ENCODE results near the gene GREB1L.

DNA sequence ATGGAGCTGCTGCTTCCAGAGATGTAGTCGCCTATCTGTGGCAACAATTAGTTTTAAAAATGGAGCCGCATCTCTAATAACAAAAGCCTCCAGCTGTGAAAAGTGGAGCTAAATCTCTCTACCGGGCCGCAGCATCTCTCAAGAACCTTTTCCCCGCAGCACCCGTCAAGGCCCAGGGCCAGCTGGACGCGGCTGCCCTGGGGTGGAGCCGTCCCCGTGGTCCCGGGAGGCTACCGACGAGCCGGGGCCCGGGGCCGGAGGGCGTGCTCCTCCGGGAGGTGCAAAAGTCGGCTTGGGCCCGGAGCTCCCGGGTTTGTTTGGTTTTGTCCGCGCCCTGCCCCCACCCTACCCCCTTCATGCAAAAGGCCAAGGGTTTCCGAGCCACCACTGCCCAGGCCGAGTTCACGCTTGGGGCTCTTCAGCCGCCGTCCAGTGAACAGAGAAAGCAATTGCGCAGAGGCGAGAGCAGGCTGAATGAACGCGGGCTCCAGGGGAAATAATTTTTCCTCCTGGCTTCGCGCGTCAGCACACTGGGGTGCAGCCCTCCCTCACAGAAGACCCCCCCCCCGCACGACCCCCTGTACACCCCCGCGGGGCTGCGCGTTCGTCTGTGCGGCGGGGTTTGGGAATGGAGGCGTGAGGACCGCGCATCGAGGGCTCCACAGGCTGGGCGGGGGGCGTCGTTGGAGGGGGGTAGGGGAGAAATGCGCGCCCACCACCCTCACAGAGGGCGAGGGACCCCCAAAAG lies 557 bp upstream of the GREB1L start:
- TF ChIP-seq, protein P1, sequence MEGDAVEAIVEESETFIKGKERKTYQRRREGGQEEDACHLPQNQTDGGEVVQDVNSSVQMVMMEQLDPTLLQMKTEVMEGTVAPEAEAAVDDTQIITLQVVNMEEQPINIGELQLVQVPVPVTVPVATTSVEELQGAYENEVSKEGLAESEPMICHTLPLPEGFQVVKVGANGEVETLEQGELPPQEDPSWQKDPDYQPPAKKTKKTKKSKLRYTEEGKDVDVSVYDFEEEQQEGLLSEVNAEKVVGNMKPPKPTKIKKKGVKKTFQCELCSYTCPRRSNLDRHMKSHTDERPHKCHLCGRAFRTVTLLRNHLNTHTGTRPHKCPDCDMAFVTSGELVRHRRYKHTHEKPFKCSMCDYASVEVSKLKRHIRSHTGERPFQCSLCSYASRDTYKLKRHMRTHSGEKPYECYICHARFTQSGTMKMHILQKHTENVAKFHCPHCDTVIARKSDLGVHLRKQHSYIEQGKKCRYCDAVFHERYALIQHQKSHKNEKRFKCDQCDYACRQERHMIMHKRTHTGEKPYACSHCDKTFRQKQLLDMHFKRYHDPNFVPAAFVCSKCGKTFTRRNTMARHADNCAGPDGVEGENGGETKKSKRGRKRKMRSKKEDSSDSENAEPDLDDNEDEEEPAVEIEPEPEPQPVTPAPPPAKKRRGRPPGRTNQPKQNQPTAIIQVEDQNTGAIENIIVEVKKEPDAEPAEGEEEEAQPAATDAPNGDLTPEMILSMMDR (IDR thresholded peaks at IDR 0.05), result no peak
- no peak for TF ChIP-seq EP300 (IDR thresholded peaks at IDR 0.05)
